Measurements from ENCODE around the gene TMCC1.

TMCC1 gene

GRCh38 chr3:129835198-129835597, 58.3 kb downstream of the TMCC1 start:
- TF ChIP-seq POLR2AphosphoS5 (IDR thresholded peaks at IDR 0.05; ENCODE audit: low read depth, low read length) (no peak), FOXP2 (optimal IDR thresholded peaks at IDR 0.05; ENCODE audit: borderline replicate concordance, extremely low read depth, extremely low read length, insufficient read depth) (no peak), TAF1 (IDR thresholded peaks at IDR 0.05; ENCODE audit: borderline replicate concordance, insufficient read depth, low read length) (no peak), SIN3A (IDR thresholded peaks at IDR 0.05; ENCODE audit: borderline replicate concordance, insufficient read depth, low read length) (no peak), REST (IDR thresholded peaks at IDR 0.05; ENCODE audit: insufficient read depth in 1 of 2, low read depth in 2 of 2, low read length in 2 of 2) (no peak)

- no peak for TF ChIP-seq SIN3A (IDR thresholded peaks at IDR 0.05; ENCODE audit: borderline replicate concordance, insufficient read depth, low read length)
- TF ChIP-seq FOXP2 (optimal IDR thresholded peaks at IDR 0.05; ENCODE audit: borderline replicate concordance, extremely low read depth, extremely low read length, insufficient read depth): no peak
- TF ChIP-seq POLR2AphosphoS5 (IDR thresholded peaks at IDR 0.05; ENCODE audit: low read depth, low read length): no peak
- no peak for TF ChIP-seq REST (IDR thresholded peaks at IDR 0.05; ENCODE audit: insufficient read depth in 1 of 2, low read depth in 2 of 2, low read length in 2 of 2)
Observed at GRCh38 chr3:129834580-129834979, 58.9 kb downstream of the TMCC1 start.

- no peak for TF ChIP-seq TAF1 (IDR thresholded peaks at IDR 0.05; ENCODE audit: borderline replicate concordance, insufficient read depth, low read length)
- no peak for TF ChIP-seq POLR2AphosphoS5 (IDR thresholded peaks at IDR 0.05; ENCODE audit: low read depth, low read length)
- TF ChIP-seq REST (IDR thresholded peaks at IDR 0.05; ENCODE audit: insufficient read depth in 1 of 2, low read depth in 2 of 2, low read length in 2 of 2): no peak
- TF ChIP-seq SIN3A (IDR thresholded peaks at IDR 0.05; ENCODE audit: borderline replicate concordance, insufficient read depth, low read length): no peak
- no peak for TF ChIP-seq FOXP2 (optimal IDR thresholded peaks at IDR 0.05; ENCODE audit: borderline replicate concordance, extremely low read depth, extremely low read length, insufficient read depth)
Observed at GRCh38 chr3:129831503-129831902, 62.0 kb downstream of the TMCC1 start.

- TF ChIP-seq FOXP2 (optimal IDR thresholded peaks at IDR 0.05; ENCODE audit: borderline replicate concordance, extremely low read depth, extremely low read length, insufficient read depth) (no peak), POLR2AphosphoS5 (IDR thresholded peaks at IDR 0.05; ENCODE audit: low read depth, low read length) (no peak), SIN3A (IDR thresholded peaks at IDR 0.05; ENCODE audit: borderline replicate concordance, insufficient read depth, low read length) (no peak), TAF1 (IDR thresholded peaks at IDR 0.05; ENCODE audit: borderline replicate concordance, insufficient read depth, low read length) (no peak), REST (IDR thresholded peaks at IDR 0.05; ENCODE audit: insufficient read depth in 1 of 2, low read depth in 2 of 2, low read length in 2 of 2) (no peak)
Observed at GRCh38 chr3:129829640-129830039, 63.9 kb downstream of the TMCC1 start.

- no peak for TF ChIP-seq REST (IDR thresholded peaks at IDR 0.05; ENCODE audit: insufficient read depth in 1 of 2, low read depth in 2 of 2, low read length in 2 of 2)
- no peak for TF ChIP-seq POLR2AphosphoS5 (IDR thresholded peaks at IDR 0.05; ENCODE audit: low read depth, low read length)
- TF ChIP-seq SIN3A (IDR thresholded peaks at IDR 0.05; ENCODE audit: borderline replicate concordance, insufficient read depth, low read length): no peak
- no peak for TF ChIP-seq FOXP2 (optimal IDR thresholded peaks at IDR 0.05; ENCODE audit: borderline replicate concordance, extremely low read depth, extremely low read length, insufficient read depth)
- TF ChIP-seq TAF1 (IDR thresholded peaks at IDR 0.05; ENCODE audit: borderline replicate concordance, insufficient read depth, low read length): no peak
Observed at GRCh38 chr3:129827765-129828164, 65.7 kb downstream of the TMCC1 start.
